RWPE1 (cell line): ENCODE results near the gene HES7.

Experiments used
- CTCF ChIA-PET: fragments of 350-600 bp; sonication (Branson Sonifier 250); formaldehyde crosslinking; extraction: SDS; loops from one replicate; lab custom pipeline; 2021; lab: Yijun Ruan, JAX
- POLR2A ChIA-PET: fragments of 400-600 bp; formaldehyde crosslinking; extraction: SDS; loops from one replicate; lab custom pipeline; 2020; ENCODE audit warnings: antibody characterized with exemption; ENCODE audit not compliant: low non-redundant PET; lab: Yijun Ruan, JAX
- DNase-seq: peaks from one replicate; pipeline ENCODE4 v3.0.0; 2012; ENCODE audit warnings: low spot score
- H3K27ac ChIP-seq: fragments of 450-650 bp; 2 replicates; pipeline ENCODE4 v1.5.1; 2017
- TF ChIP-seq, protein P1 (sequence below): fragments of 450-650 bp; conservative IDR thresholded peaks from 2 replicates; pipeline ENCODE4 v1.5.1; 2017; ENCODE audit warnings: low read depth, mild to moderate bottlenecking

Gene HES7

DNA sequence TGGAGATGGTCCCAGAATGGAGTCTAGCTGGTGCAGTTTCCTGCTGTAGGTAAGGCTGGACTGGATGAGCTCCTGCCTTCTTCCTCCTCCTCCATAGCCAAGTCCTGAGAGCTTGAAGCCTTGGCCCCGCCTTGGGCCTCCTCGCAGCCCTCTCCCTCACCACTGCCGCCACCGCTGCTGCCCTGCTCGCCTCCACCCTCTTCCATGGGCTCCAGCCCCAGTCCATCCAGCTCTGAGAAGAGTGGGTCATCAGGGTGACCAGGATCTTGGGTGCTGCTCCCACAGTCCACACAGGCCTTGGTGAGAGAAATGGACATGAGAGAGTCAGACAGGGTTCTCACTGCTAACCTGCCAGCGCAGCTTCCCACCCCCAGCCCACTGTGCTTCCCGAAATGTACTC lies 17.1 kb upstream of the HES7 start:
- ChIA-PET CTCF (no interaction called here), POLR2A (interaction anchor here (0.9 kb wide), 1 partner anchor 16 kb away, joined by 3 read pairs; no protein-coding TSS in a partner anchor)
- no peak for DNase-seq
- peak overlapping the region; percentile 98 for H3K27ac ChIP-seq
- TF ChIP-seq, protein P1, sequence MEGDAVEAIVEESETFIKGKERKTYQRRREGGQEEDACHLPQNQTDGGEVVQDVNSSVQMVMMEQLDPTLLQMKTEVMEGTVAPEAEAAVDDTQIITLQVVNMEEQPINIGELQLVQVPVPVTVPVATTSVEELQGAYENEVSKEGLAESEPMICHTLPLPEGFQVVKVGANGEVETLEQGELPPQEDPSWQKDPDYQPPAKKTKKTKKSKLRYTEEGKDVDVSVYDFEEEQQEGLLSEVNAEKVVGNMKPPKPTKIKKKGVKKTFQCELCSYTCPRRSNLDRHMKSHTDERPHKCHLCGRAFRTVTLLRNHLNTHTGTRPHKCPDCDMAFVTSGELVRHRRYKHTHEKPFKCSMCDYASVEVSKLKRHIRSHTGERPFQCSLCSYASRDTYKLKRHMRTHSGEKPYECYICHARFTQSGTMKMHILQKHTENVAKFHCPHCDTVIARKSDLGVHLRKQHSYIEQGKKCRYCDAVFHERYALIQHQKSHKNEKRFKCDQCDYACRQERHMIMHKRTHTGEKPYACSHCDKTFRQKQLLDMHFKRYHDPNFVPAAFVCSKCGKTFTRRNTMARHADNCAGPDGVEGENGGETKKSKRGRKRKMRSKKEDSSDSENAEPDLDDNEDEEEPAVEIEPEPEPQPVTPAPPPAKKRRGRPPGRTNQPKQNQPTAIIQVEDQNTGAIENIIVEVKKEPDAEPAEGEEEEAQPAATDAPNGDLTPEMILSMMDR = no peak

DNA sequence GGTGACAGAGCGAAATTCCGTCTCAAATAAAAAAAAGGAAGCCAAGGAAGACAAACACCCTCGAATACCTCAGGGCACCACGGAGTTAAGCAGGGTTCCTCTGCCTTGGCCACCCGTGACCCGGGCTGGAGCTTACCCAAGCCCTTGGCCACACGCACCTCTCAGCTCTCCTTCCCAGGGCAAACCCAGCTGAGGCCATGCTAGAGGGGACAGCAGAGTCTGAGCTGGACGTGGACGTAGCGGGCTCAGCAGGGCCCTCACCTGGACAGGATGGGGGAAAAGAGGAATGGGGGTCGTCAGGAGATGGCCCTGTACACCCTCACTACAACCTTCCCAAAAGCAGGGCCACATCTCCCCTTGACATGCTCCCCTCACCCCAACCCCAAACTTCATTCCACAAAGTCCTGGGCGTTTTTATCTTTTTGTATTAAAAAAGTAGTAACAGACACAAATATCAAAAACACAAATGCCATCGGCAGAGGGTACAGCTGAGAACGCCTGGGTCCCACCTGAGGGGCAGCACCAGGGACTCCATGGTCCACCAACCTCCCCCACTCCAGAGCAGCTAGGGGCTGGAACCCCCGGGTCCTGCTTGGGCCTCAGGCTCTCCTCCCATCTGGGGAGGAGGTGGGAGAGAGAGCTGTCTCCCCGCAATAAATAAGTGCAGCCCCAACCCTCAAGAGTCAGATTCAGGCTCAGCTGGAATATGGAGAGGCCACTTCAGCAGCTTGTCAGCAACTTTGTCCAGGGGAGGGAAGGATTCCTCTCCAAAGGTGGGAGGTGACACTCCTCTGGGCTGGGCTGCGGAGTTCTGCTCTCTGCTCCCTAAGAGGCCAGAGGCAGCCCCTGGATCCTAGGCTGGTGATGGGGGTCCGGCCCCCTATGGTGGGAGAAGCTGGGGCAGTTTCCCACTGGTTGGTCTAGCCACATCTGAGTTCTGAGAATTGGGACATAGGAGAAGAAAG lies 16.4 kb upstream of the HES7 start:
- ChIA-PET CTCF (interaction anchor here (2.2 kb wide), 1 partner anchor 12 kb away, joined by 9 read pairs; the partner anchor contains the start of gene PER1), POLR2A (interaction anchor here (0.8 to 0.9 kb wide), 2 partner anchors 14 to 17 kb away, joined by 3 read pairs; no protein-coding TSS in a partner anchor)
- DNase-seq = no peak
- TF ChIP-seq, protein P1 = no peak
- peak overlapping the region; percentile 98 for H3K27ac ChIP-seq

DNA sequence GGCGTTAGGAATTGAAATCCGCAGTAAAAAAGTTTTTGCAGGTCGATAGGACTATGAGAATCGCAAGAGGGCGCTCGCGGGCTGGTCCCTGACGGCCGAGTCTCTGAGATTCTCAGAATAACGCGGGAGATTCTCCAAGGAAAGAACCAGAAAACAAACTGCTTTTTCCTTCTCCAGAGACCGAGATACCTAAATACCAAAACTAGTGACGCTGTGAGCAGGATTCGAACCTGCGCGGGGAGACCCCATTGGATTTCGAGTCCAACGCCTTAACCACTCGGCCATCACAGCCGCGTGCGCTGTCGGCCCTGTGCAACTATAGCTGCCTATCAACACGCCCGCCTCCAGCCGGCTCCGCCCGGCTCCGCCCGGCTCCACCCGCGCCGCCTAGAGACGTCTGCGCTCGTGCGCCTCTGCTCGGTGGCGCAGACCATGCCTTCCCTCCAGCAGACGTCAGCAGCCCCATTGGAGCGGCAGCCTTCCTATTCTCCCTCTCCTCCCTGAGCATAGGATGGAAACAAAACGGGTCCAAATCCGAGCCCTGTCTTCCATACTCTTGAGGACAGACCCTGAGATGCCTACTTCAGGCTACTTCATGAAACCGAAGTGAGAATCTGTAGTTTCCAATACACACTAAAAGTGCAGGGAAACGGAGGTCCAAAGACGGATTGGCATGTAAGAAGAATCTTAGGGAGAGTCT lies 14.9 kb upstream of the HES7 start:
- CTCF ChIA-PET = interaction anchor here (0.5 to 2.2 kb wide), 12 partner anchors 10 to 670 kb away, joined by 3 to 9 read pairs (median 4); partner anchors contain the start of genes PER1 and TMEM107
- DNase-seq = peak; percentile 84
- POLR2A ChIA-PET = no interaction called here
- TF ChIP-seq, protein P1 = peak; percentile 90
- H3K27ac ChIP-seq = peak overlapping the region; percentile 98

DNA sequence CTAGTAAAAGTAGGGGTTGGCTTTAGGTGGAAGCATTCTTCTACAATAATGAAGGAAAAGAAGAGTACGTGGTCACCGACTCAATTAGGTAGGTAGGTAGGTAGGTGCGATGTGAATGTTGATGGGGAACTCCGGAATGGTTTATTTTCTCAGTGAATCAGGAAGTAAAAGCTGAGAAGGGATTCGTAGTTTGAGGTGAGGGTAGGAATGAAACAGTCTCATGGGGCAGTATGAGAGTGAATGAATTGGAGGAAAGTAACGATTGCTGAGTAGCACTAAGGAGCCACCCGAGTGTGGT lies 14.4 kb upstream of the HES7 start:
- ChIA-PET CTCF (interaction anchor here (0.9 to 2.2 kb wide), 6 partner anchors 10 to 83 kb away, joined by 3 to 9 read pairs (median 6); partner anchors contain the start of gene PER1), POLR2A (no interaction called here)
- no peak for DNase-seq
- TF ChIP-seq, protein P1 = no peak
- peak overlapping the region; percentile 98 for H3K27ac ChIP-seq

DNA sequence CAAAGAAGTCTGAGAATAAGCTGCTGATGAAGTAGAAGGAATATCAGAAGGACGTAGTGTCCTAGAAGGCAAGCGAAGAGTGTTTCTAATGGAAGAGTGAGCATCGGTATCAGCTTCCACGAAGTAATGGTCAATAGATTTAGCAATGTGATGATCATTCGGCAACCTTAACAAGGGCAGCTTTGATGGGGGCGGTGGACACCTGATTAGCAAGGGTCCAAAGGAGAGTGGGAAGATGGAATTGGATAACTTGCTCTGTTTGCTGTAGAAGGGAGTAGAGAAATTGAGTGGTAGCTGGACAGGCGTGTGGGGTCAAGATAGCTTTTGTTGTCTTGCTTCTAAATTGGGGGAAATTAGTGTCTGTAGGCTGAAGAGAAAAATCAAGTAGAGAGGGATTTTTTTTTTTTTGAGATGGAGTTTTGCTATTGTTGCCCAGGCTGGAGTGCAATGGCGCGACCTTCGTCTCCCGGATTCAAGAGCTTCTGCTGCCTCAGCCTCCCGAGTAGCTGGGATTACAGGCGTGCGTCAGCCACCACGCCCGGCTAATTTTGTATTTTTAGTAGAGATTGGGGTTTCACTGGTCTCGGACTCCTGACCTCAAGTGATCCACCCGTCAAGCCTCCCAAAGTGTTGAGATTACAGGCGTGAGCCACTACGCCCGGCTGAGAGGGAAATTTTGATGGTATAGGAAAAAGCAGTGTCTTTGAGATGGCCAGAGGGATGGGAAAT lies 13.9 kb upstream of the HES7 start:
- no peak for DNase-seq
- POLR2A ChIA-PET = no interaction called here
- peak overlapping the region; percentile 98 for H3K27ac ChIP-seq
- CTCF ChIA-PET = interaction anchor here (0.7 to 2.2 kb wide), 7 partner anchors 9 to 84 kb away, joined by 3 to 9 read pairs (median 4); partner anchors contain the start of gene BORCS6
- TF ChIP-seq, protein P1 = no peak
